ENCODE data around the gene CHAF1B. TPM values are rescaled to one million over a fixed set of nuclear protein-coding genes. Genes with fewer than 3 reads are reported as not detected.

CHAF1B gene
- total RNA-seq, 2 experiments from 2014 or later: 28.9 to 29.2 TPM

DNA sequence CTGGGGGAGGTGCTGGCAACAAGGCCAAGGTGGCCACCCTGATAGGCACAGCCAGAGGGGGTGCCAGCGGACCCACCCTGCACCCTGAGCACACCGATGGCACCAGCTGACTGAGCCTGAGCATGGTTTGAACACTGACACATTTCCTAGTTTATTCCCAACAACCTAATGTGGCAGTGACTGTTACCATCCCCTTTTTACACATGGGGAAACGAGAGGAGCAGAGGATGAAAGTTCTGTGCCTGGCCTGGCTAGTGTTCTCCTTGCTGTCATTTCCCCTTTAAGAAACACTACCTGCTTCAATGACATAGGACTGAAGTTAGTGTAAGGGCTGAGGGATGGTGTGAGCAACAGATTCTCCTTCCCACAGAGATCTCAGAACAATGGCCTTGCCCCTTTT is 79.4 kb downstream of the CHAF1B start:
- Mint-ChIP-seq H3K9me3 (ENCODE audit: low read depth) (no peaks in the 10 kb centered on the region), H3K4me3 (no peak overlapping the region), H3K27ac (no peak overlapping the region), H3K36me3 (no peaks in the 10 kb centered on the region), H3K27me3 (peaks cover 4% of the 10 kb centered on the region), H3K4me1 (no peaks in the 10 kb centered on the region)
- CTCF ChIA-PET: no interaction called here
- DNase-seq (no peak), ATAC-seq (no peak)

DNA sequence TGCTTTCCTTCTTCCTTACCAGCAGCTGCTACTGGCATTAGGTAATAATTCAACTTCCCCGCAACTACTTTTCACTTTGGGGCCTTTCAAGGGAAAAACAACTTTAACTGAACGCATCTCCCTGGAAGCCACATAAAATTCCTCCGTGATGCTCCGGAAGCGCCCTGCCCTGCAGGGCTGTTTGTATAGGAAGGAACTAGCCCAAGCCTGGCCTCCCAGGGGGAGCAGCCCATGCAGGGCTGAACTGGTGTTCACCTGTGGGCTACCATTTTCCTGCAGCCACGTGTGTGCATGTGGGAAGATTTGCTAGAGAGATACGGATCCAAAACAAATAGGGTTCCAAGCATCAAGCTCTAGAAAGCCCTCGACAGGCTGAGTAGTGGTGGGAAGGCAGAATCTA is 80.3 kb downstream of the CHAF1B start:
- Mint-ChIP-seq H3K36me3 (no peaks in the 10 kb centered on the region), H3K27me3 (peaks cover 4% of the 10 kb centered on the region), H3K4me3 (no peak overlapping the region), H3K9me3 (ENCODE audit: low read depth) (no peaks in the 10 kb centered on the region), H3K27ac (no peak overlapping the region), H3K4me1 (no peaks in the 10 kb centered on the region)
- CTCF ChIA-PET: no interaction called here
- ATAC-seq (no peak), DNase-seq (no peak)

DNA sequence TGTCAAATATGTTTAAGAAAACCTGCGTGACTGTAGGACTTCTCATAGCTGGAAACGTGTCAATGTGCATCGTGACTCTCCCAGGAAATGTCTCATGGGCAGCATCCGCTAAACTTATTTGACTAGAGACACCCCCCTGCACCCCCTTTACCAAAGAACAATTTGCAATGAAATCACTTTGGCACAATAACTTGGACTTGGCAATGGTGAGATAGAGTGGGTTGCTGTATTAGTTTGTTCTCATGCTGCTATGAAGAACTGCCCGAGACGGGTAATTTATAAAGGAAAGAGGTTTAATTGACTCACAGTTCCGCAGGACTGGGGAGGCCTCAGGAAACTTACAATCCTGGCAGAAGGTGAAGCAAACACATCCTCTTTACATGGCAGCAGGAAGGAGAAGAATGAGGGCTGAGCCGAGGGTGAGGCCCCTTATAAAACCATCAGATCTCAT is 80.9 kb downstream of the CHAF1B start:
- Mint-ChIP-seq H3K4me1 (peaks cover 4% of the 10 kb centered on the region), H3K27ac (no peak overlapping the region), H3K9me3 (ENCODE audit: low read depth) (no peaks in the 10 kb centered on the region), H3K4me3 (no peak overlapping the region), H3K36me3 (no peaks in the 10 kb centered on the region), H3K27me3 (peaks cover 6% of the 10 kb centered on the region)
- CTCF ChIA-PET: no interaction called here
- no peak for ATAC-seq
- no peak for DNase-seq

Other genes starting within 250 kb of the CHAF1B start
- gene DOP1B, start 228.6 kb upstream of the CHAF1B start, total RNA-seq: 10 to 100 TPM; 20.2 to 25.5 TPM
- 10 to 100 TPM; 25.6 to 30.5 TPM for gene MORC3, start 65.2 kb upstream of the CHAF1B start, total RNA-seq
- gene CLDN14, start 94.7 kb downstream of the CHAF1B start, total RNA-seq: not detected

Measured in activated CD8-positive, alpha-beta memory T cell treated with anti-CD3 and anti-CD28 coated beads, Interleukin-2, amount 10 ng/mL, durations not matched to agents 7 days and 5 days (primary cell).